Psoas muscle (tissue), 8 donors: ENCODE measurements around the gene LPCAT1. TPM values are rescaled to one million over a fixed set of nuclear protein-coding genes. Genes with fewer than 3 reads are reported as not detected.

Source experiments
- ATAC-seq, 4 donors: fragments of 200-7000 bp; cut with Tn5 transposase; one replicate each; pipeline ENCODE4 v1.9.1; 2020; ENCODE audit warnings: moderate library complexity in 3 of 4, mild to moderate bottlenecking in 2 of 4
- DNase-seq, 2 donors: peaks; one replicate each; pipeline ENCODE4 v3.0.0-alpha.2; 2020
- H3K27ac ChIP-seq: fragments of 200-600 bp; one replicate; pipeline ENCODE4 v1.8.0; 2022
- H3K27me3 ChIP-seq, 3 donors: fragments of 200-600 bp in 1 of 3; one replicate each; pipeline versions ENCODE4 v1.6.1 to v1.8.0; 2013 to 2022; ENCODE audit warnings: low read length in 2 of 3, mild to moderate bottlenecking in 2 of 3, moderate library complexity in 1 of 3; ENCODE audit not compliant: insufficient read depth in 3 of 3
- H3K36me3 ChIP-seq, 2 donors: fragments of 200-600 bp in 1 of 2; one replicate each; pipeline versions ENCODE4 v1.6.1 to v1.8.0; 2013 to 2022; ENCODE audit warnings: low read depth in 1 of 2, mild to moderate bottlenecking in 1 of 2, moderate library complexity in 1 of 2; ENCODE audit not compliant: insufficient read depth in 1 of 2
- H3K4me1 ChIP-seq: fragments of 200-600 bp; one replicate; pipeline ENCODE4 v1.8.0; 2022
- H3K4me3 ChIP-seq: fragments of 200-600 bp; one replicate; pipeline ENCODE4 v1.8.0; 2022; ENCODE audit warnings: mild to moderate bottlenecking
- H3K9me3 ChIP-seq: fragments of 200-600 bp; one replicate; pipeline ENCODE4 v1.8.0; 2022
- WGBS, 3 donors: extraction: QIAGEN DNeasy Blood & Tissue Kit; methylation state at CpG; one replicate each; pipeline versions ENCODE4 v1.1.6 to v1.1.7; 2013; 5-methylcytosine and 5-hydroxymethylcytosine counted together
- intact Hi-C, 2 donors: fragments of 100-400 bp; cut with DNase I; formaldehyde crosslinking; loops; one replicate each; pipeline versions ENCODE4 v1.11.0 to v1.14.2; 2022
- polyA plus RNA-seq, 3 donors: library from polyadenylated mRNA; stranded (reverse); fragments of 200-250 nt; gene quantifications; one replicate each; pipeline ENCODE4 v1.2.3, GENCODE V29; 2013
- total RNA-seq, 4 donors: library from RNA; stranded (reverse); fragmentation: NEBNext Ultra II Directional in 2 of 4; extraction: Animal tissue kit (Norgen Biotek cat#: 25700) in 2 of 4; gene quantifications; one replicate each; pipeline versions ENCODE4 v1.2.1 to v1.2.4, GENCODE V29; 2021 to 2023
- TF ChIP-seq, protein P1 (sequence below): fragments of 200-600 bp; IDR thresholded peaks from one replicate; pipeline ENCODE4 v1.8.0; 2022; ENCODE audit warnings: antibody characterized with exemption
- donor health status: healthy with polysubstance abuse.
- donor health status: DM: no; HTN: no; CAD: no; lungs with moderate emphysema.
- donor health status: Bipolar disorder and iron deficiency.
- donor health status: healthy.
- donor health status: DM: yes; HTN: yes; CAD: no.
- donor health status: DM: no; HTN: no; CAD: no.
- donor health status: DM: no; HTN: no; CAD: no.
- donor health status: DM: yes; HTN: yes; CAD: no.

Gene LPCAT1
- total and polyA plus RNA-seq, 7 donors: 2.4 to 6.2 (median 4.7) TPM

DNA sequence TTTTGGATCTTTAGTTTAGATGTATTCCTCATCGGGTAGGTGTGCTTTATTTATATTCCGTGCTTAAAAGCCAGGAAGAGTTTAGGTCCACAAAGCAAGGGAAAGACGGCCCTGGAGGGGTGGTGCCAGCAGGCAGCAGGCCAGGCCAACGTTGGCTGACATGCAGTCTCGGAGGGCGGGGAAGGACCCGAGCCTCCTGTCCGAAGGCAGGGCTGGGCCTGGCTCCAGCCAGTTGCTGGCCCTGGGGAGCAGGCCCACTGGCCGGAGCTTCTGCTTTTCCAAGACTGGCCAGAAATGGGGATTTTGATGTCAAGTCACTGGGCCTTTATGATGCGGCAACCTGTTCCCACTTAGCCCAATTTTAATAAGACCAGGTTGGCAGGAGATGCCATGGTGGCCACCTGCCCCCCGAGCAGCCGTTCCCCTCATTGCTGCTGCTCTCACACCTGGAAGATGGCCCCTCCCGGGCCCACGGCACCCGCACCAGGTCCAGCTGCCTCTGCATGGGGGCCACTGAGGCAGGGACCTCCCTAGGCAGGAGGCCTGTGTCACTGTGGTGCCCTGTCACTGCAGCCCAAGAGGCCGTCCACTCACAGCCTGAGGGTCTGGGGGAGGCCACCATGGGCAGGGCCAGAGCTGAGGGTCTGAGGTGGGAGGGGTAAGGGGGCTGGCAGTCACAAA, 23.2 kb downstream of the LPCAT1 start:
- no peaks in the 10 kb centered on the region for H3K36me3 ChIP-seq
- TF ChIP-seq, protein P1, sequence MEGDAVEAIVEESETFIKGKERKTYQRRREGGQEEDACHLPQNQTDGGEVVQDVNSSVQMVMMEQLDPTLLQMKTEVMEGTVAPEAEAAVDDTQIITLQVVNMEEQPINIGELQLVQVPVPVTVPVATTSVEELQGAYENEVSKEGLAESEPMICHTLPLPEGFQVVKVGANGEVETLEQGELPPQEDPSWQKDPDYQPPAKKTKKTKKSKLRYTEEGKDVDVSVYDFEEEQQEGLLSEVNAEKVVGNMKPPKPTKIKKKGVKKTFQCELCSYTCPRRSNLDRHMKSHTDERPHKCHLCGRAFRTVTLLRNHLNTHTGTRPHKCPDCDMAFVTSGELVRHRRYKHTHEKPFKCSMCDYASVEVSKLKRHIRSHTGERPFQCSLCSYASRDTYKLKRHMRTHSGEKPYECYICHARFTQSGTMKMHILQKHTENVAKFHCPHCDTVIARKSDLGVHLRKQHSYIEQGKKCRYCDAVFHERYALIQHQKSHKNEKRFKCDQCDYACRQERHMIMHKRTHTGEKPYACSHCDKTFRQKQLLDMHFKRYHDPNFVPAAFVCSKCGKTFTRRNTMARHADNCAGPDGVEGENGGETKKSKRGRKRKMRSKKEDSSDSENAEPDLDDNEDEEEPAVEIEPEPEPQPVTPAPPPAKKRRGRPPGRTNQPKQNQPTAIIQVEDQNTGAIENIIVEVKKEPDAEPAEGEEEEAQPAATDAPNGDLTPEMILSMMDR: no peak
- H3K4me3 ChIP-seq: no peak overlapping the region
- H3K9me3 ChIP-seq: no peaks in the 10 kb centered on the region
- H3K27me3 ChIP-seq: no peaks in the 10 kb centered on the region
- DNase-seq: peak; percentile 77 to 82
- peaks cover 11% of the 10 kb centered on the region for H3K4me1 ChIP-seq
- ATAC-seq: peak; percentile 59 to 70 (median 61)
- no peak overlapping the region for H3K27ac ChIP-seq
- intact Hi-C loops: loop anchor here in 1 of 2 donors (5.0 kb wide), 1 partner anchor 1242 kb away; no protein-coding TSS in a partner anchor
- 24 to 27% (median 25%) methylated on average over 16 of the region's 16 CpGs for WGBS, 3 donors

DNA sequence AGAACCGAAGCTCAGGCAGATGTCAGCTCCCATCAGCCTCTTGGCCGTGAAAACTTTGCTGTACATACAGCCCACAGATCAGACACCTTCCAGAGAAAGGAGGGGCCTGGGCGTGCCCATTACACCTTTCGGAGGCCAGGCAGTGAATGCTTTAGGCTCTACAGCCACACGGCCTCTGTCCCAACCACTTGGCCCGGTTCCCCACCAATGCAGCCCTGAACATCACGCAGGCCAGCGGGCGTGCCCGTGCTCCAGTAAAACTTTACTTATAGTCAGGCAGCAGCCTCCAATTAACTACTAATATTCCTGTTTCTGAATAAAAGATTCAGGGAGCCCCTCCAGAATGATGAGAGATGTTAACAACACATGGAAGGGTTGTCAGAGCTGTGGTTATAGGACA, 23.9 kb downstream of the LPCAT1 start:
- ATAC-seq (no peak), DNase-seq (no peak)
- intact Hi-C loops: loop anchor here in 1 of 2 donors (5.0 kb wide), 1 partner anchor 1242 kb away; no protein-coding TSS in a partner anchor
- no peak overlapping the region for H3K27ac ChIP-seq
- peaks cover 11% of the 10 kb centered on the region for H3K4me1 ChIP-seq
- no peaks in the 10 kb centered on the region for H3K27me3 ChIP-seq
- no peaks in the 10 kb centered on the region for H3K9me3 ChIP-seq
- WGBS, 3 donors: 80 to 88% (median 83%) methylated on average over 10 of the region's 10 CpGs
- no peaks in the 10 kb centered on the region for H3K36me3 ChIP-seq
- TF ChIP-seq, protein P1: no peak
- no peak overlapping the region for H3K4me3 ChIP-seq

DNA sequence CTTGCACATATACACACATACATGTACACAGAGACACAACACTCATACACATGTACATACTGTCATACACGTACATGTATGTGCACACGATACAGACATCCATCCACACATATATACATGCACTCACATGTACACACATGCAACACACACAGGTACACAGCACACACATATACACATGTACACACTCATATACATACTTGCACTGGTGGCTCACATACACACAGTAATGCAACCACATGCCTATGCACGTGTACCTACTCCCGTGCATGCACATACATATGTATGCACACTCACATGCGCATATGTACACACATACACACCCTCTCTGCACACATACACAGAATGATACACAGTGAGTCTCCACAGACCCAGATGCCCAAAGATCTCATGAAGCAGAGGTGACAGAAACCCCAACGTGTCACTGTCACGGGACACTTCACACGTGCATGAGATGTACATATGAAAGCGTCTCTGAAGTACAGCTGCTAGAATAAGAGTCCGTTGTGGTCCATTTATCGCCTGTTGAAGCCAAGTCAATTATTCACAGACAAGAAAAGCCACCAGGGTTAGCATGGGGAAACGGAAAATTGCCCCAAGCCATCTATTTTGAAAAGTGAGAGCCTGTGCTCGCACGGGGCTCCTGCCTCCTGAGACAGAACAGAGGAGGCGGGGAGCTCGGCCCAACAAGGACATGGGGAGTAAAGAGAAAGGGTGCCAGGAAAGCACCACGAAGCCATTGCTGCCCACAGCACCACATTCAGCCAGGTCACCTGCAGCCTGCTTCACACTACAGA, 24.9 kb downstream of the LPCAT1 start:
- H3K4me1 ChIP-seq: peaks cover 11% of the 10 kb centered on the region
- 78 to 88% (median 85%) methylated on average over 17 of the region's 17 CpGs for WGBS, 3 donors
- intact Hi-C loops: no loop called here
- H3K4me3 ChIP-seq: no peak overlapping the region
- no peak for ATAC-seq
- H3K9me3 ChIP-seq: no peaks in the 10 kb centered on the region
- no peak overlapping the region for H3K27ac ChIP-seq
- DNase-seq: no peak
- TF ChIP-seq, protein P1: no peak
- H3K27me3 ChIP-seq: no peaks in the 10 kb centered on the region
- no peaks in the 10 kb centered on the region for H3K36me3 ChIP-seq

DNA sequence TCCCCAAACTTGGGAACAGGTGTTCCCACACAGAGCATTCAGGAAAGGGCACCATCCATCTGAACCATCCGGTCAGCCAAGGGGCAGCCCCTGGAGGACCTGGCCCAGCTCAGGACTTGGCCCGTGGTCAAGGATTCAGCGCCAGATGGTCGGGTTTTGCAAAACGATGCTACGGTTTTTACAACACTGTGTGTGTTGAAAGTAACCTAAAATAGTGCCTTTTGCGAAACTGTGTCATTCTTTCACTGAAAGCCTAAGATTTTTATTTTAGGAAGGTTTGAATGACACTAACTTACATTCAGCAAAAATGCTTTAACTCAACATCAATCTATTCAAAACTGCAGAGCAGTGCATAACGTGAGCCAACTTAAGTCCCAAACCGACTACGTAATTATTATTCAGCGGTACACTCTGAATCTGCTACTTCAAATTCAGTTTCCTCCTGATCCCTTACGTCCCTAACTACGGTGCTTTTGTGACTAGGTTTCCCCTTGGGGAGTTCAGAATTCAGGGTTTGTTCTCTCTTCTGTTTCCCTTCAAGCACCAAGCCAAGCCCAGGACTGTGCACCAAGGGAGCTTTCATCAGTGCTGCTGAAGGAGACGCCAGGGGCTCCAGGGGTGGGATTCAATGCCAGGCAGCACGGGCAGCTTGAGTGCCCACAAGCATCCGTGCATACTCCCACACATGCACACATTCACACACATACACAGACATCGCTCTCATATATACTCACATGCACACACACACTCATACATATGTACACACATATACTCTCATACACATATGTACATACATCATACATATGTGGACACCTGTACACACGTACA, 25.8 kb downstream of the LPCAT1 start:
- no peaks in the 10 kb centered on the region for H3K27me3 ChIP-seq
- DNase-seq (peak in 1 of 2 donors; percentile 83), ATAC-seq (peak in 2 of 4 donors; percentile 15 to 52)
- TF ChIP-seq, protein P1: no peak
- no peak overlapping the region for H3K27ac ChIP-seq
- no peaks in the 10 kb centered on the region for H3K36me3 ChIP-seq
- no peaks in the 10 kb centered on the region for H3K9me3 ChIP-seq
- 38 to 46% (median 39%) methylated on average over 18 of the region's 18 CpGs for WGBS, 3 donors
- no peak overlapping the region for H3K4me3 ChIP-seq
- H3K4me1 ChIP-seq: peaks cover 11% of the 10 kb centered on the region
- intact Hi-C loops: no loop called here
